PFSK-1 (cell line): ENCODE measurements around the gene TOM1L2.

ENCODE experiments used
- POLR2AphosphoS5 ChIP-seq: IDR thresholded peaks from 2 replicates; pipeline ENCODE4 v1.6.1; 2012; ENCODE audit warnings: low read depth, mild to moderate bottlenecking, control low read depth, low read length, moderate library complexity
- REST ChIP-seq, 2 experiments: IDR thresholded peaks; 2 replicates each; pipeline versions ENCODE4 v1.6.1 to v1.8.0; 2011 to 2012; ENCODE audit warnings: low read depth in 2 of 2, low read length in 2 of 2, control low read depth in 1 of 2, inconsistent platforms in 1 of 2, mild to moderate bottlenecking in 1 of 2, moderate library complexity in 1 of 2; ENCODE audit not compliant: insufficient read depth in 1 of 2
- TAF1 ChIP-seq: IDR thresholded peaks from 2 replicates; pipeline ENCODE4 v1.6.1; 2012; ENCODE audit warnings: low read length, control low read depth, borderline replicate concordance; ENCODE audit not compliant: insufficient read depth

GRCh38 chr17:17870247-17870646, 102.0 kb downstream of the TOM1L2 start:
- TF ChIP-seq TAF1: no peak
- TF ChIP-seq POLR2AphosphoS5: no peak
- TF ChIP-seq REST (IDR thresholded peaks at IDR 0.05; ENCODE audit: insufficient read depth in 1 of 2, low read depth in 2 of 2, low read length in 2 of 2): no peak
